Measurements from ENCODE around the gene PNMA1. TPM values are rescaled to one million over a fixed set of nuclear protein-coding genes. Genes with fewer than 3 reads are reported as not detected.

Gene PNMA1
- total RNA-seq, 1 donor from 2014 or later, result 25.9 TPM

GRCh38 chr14:73753887-73754795, 40.0 kb upstream of the PNMA1 start:
- Mint-ChIP-seq H3K27me3 (ENCODE audit: insufficient read depth, low read depth) (peaks cover 12% of the 10 kb centered on the region), H3K9me3 (no peaks in the 10 kb centered on the region), H3K27ac (peak overlapping the region; percentile 28), H3K36me3 (no peaks in the 10 kb centered on the region), H3K4me3 (no peak overlapping the region), H3K4me1 (peaks cover 69% of the 10 kb centered on the region)
- H3K36me3 ChIP-seq, result no peaks in the 10 kb centered on the region
- no peaks in the 10 kb centered on the region for H3K9me3 ChIP-seq (ENCODE audit: low read depth)
- TF ChIP-seq, protein P1, sequence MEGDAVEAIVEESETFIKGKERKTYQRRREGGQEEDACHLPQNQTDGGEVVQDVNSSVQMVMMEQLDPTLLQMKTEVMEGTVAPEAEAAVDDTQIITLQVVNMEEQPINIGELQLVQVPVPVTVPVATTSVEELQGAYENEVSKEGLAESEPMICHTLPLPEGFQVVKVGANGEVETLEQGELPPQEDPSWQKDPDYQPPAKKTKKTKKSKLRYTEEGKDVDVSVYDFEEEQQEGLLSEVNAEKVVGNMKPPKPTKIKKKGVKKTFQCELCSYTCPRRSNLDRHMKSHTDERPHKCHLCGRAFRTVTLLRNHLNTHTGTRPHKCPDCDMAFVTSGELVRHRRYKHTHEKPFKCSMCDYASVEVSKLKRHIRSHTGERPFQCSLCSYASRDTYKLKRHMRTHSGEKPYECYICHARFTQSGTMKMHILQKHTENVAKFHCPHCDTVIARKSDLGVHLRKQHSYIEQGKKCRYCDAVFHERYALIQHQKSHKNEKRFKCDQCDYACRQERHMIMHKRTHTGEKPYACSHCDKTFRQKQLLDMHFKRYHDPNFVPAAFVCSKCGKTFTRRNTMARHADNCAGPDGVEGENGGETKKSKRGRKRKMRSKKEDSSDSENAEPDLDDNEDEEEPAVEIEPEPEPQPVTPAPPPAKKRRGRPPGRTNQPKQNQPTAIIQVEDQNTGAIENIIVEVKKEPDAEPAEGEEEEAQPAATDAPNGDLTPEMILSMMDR (IDR thresholded peaks at IDR 0.05), result no peak
- TF ChIP-seq EZH2phosphoT487 (IDR thresholded peaks at IDR 0.05) (no peak), EZH2 (IDR thresholded peaks at IDR 0.05) (no peak)
- H3K9ac ChIP-seq, result no peak overlapping the region
- no peak for DNase-seq (ENCODE audit: low spot score)
- peaks cover 8% of the 10 kb centered on the region for H3K4me1 ChIP-seq
- H3K27me3 ChIP-seq, result peaks cover 16% of the 10 kb centered on the region
- no peaks in the 10 kb centered on the region for H3K79me2 ChIP-seq (ENCODE audit: low read depth)
- H2AFZ ChIP-seq (replicated peaks), result no peak overlapping the region
- peaks cover 23% of the 10 kb centered on the region for H4K20me1 ChIP-seq (ENCODE audit: low read depth)
- no peaks in the 10 kb centered on the region for H3F3A ChIP-seq (ENCODE audit: low read depth)
- no peak overlapping the region for H3K27ac ChIP-seq
- no peak overlapping the region for H3K4me3 ChIP-seq
- H3K4me2 ChIP-seq, result no peak overlapping the region

DNA sequence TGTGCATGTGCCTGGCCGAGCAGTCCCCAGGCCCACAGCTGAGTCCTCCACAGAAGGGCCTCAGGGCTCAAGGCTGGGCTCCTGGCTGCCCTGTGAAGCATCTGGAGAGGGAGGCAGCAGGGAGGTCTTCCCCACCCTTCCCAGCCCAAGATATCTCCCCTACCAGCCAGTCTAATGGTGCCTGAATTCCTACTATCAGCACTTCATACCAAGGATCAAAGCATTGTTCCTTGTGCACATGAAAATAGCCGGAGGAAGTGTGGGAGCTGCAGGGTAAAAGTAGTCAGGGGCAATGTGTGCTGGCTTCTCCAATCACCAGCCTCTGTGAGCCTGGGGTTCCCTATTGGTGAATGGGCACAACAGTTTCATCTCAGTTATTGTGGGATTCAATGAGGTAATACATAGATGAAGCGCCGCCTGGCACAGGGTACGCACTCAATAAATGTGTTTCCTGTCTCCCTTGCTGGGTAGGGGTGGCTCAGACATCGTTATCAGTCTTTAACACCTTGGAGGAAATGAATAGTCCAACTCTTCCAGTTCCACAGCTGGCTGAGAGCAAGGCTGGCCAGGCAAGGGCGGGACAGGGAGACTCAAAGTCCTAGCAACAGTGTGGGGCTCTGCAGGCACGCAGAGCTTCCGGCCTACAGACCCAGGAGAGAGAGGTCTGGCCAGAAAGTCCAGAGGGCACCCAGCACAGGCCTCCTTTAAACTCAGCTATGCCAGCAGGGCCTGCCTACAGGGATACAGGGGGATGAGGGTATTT, 39.1 kb upstream of the PNMA1 start:
- Histone ChIP-seq H3K4me3 (no peak overlapping the region), H3K27ac (no peak overlapping the region), H3K36me3 (no peaks in the 10 kb centered on the region), H3K9ac (no peak overlapping the region), H3K9me3 (ENCODE audit: low read depth) (no peaks in the 10 kb centered on the region), H3K79me2 (ENCODE audit: low read depth) (no peaks in the 10 kb centered on the region), H2AFZ (replicated peaks) (no peak overlapping the region), H4K20me1 (ENCODE audit: low read depth) (peaks cover 16% of the 10 kb centered on the region), H3K4me2 (no peak overlapping the region), H3K4me1 (no peaks in the 10 kb centered on the region), H3F3A (ENCODE audit: low read depth) (no peaks in the 10 kb centered on the region), H3K27me3 (peaks cover 8% of the 10 kb centered on the region)
- peak overlapping the region; percentile 42 for H3K27ac Mint-ChIP-seq
- no peak for DNase-seq (ENCODE audit: low spot score)
- no peak overlapping the region for H3K4me3 Mint-ChIP-seq
- H3K27me3 Mint-ChIP-seq (ENCODE audit: insufficient read depth, low read depth), result peaks cover 10% of the 10 kb centered on the region
- H3K9me3 Mint-ChIP-seq, result no peaks in the 10 kb centered on the region
- H3K4me1 Mint-ChIP-seq, result peaks cover 65% of the 10 kb centered on the region
- H3K36me3 Mint-ChIP-seq, result no peaks in the 10 kb centered on the region
- TF ChIP-seq EZH2 (IDR thresholded peaks at IDR 0.05) (no peak), EZH2phosphoT487 (IDR thresholded peaks at IDR 0.05) (no peak)
- TF ChIP-seq, protein P1 (IDR thresholded peaks at IDR 0.05), result no peak

DNA sequence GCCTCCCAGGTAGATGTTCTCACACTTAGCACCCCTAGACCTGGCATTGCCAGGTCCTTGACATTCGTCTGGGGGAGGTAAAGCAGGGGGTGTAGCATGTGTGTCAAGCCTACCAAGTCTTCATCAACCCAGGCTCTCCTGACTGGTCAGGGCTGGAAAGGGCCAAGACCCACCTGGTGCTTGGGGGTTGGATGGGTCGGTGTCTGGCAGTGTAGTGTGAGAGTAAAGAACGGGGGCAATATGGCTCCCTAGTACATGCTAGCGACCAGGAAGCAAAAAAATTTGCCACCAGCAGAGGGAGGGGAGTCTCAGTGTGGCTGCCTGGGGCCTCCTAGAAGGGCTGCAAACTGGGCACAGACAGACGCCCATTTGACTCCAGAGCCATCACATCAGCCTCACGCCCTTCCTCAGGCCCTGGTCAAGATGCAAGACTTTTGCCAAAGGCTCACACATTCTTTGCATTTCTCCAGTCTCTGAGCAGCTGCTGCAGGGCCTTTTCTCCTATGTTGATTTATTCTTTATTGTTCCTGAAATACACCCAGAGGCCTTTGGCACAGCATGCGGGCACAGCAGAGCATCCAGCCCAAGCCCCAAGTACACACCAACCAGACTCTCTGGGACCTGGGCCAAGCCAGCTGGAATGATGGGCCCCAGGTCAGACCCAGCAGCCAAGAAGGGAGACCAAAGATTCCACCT, 38.3 kb upstream of the PNMA1 start:
- TF ChIP-seq EZH2phosphoT487 (IDR thresholded peaks at IDR 0.05) (no peak), EZH2 (IDR thresholded peaks at IDR 0.05) (no peak)
- TF ChIP-seq, protein P1 (IDR thresholded peaks at IDR 0.05), result peak; percentile 23
- Histone ChIP-seq H3K27ac (no peak overlapping the region), H3K27me3 (no peaks in the 10 kb centered on the region), H4K20me1 (ENCODE audit: low read depth) (peaks cover 9% of the 10 kb centered on the region), H3K9ac (no peak overlapping the region), H3K4me2 (no peak overlapping the region), H3K4me1 (no peaks in the 10 kb centered on the region), H3K4me3 (no peak overlapping the region), H2AFZ (replicated peaks) (no peak overlapping the region), H3K36me3 (no peaks in the 10 kb centered on the region), H3K9me3 (ENCODE audit: low read depth) (no peaks in the 10 kb centered on the region), H3F3A (ENCODE audit: low read depth) (no peaks in the 10 kb centered on the region), H3K79me2 (ENCODE audit: low read depth) (no peaks in the 10 kb centered on the region)
- peaks cover 10% of the 10 kb centered on the region for H3K27me3 Mint-ChIP-seq (ENCODE audit: insufficient read depth, low read depth)
- no peaks in the 10 kb centered on the region for H3K36me3 Mint-ChIP-seq
- no peaks in the 10 kb centered on the region for H3K9me3 Mint-ChIP-seq
- peak overlapping the region; percentile 63 for H3K27ac Mint-ChIP-seq
- H3K4me1 Mint-ChIP-seq, result peaks cover 57% of the 10 kb centered on the region
- no peak overlapping the region for H3K4me3 Mint-ChIP-seq
- DNase-seq (ENCODE audit: low spot score), result peak; percentile 38

Measured in neural progenitor cell (in vitro differentiated cells).